ENCODE results near the gene WSB1.
"Not testable (repeated sequence)": the region's sequence is repeated elsewhere in the genome, so short reads cannot be mapped to it uniquely, and the experiment has no call there.

The WSB1 gene

GRCh38 chr17:27268394-27269085 is 25.4 kb upstream of the WSB1 start:
- no peak for TF ChIP-seq CTCF (conservative IDR thresholded peaks at IDR 0.05)
- no peak overlapping the region for H3K27ac ChIP-seq

GRCh38 chr17:27269201-27269600 is 24.7 kb upstream of the WSB1 start:
- no peak for TF ChIP-seq CTCF (conservative IDR thresholded peaks at IDR 0.05)

GRCh38 chr17:27269974-27270373 is 23.9 kb upstream of the WSB1 start:
- TF ChIP-seq CTCF (conservative IDR thresholded peaks at IDR 0.05): no peak
- H3K27ac ChIP-seq: 0 out of 2 replicates have a peak overlapping the region, but pooled peaks have one; percentile 10

More at GRCh38 chr17:27269201-27269600, 24.7 kb upstream of the WSB1 start:
- no peak overlapping the region for H3K27ac ChIP-seq

GRCh38 chr17:27276653-27277156 is 17.2 kb upstream of the WSB1 start:
- H3K27ac ChIP-seq: no peak overlapping the region
- no peak for TF ChIP-seq CTCF (conservative IDR thresholded peaks at IDR 0.05)

- H3K27ac ChIP-seq: not testable (repeated sequence)
These were observed 14.8 kb upstream of the WSB1 start for GRCh38 chr17:27279132-27279531.

- no peak for TF ChIP-seq CTCF (conservative IDR thresholded peaks at IDR 0.05)
- no peak overlapping the region for H3K27ac ChIP-seq
These were observed 13.4 kb upstream of the WSB1 start for GRCh38 chr17:27280527-27280926.

- TF ChIP-seq CTCF (conservative IDR thresholded peaks at IDR 0.05): no peak
- H3K27ac ChIP-seq: no peak overlapping the region
These were observed 12.5 kb upstream of the WSB1 start for GRCh38 chr17:27281438-27281837.

- no peak overlapping the region for H3K27ac ChIP-seq
- TF ChIP-seq CTCF (conservative IDR thresholded peaks at IDR 0.05): no peak
These were observed 11.8 kb upstream of the WSB1 start for GRCh38 chr17:27282054-27282551.
